ENCODE measurements around the gene IL12RB2.

DNA sequence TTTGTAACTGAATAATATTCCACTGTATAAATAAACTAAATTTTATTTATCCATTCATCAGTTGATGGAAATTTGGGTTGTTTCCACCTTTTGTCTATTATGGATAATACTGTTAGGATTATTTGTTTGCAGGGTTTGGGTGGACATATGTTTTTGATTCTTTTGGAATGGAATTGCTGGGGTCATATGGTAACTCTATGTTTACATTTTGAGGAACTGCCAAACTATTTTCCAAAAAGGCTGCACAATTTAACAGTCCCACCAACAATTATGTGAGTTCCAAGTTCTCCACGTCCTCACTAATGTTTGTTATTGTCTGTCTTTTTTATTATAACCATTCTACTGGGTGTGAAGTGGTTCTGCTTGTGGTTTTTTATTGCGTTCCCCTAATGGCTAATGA, 126.8 kb downstream of the IL12RB2 start:
- no peak for TF ChIP-seq RFX5 (IDR thresholded peaks at IDR 0.05; ENCODE audit: low read depth, low read length)
- TF ChIP-seq, protein P1, sequence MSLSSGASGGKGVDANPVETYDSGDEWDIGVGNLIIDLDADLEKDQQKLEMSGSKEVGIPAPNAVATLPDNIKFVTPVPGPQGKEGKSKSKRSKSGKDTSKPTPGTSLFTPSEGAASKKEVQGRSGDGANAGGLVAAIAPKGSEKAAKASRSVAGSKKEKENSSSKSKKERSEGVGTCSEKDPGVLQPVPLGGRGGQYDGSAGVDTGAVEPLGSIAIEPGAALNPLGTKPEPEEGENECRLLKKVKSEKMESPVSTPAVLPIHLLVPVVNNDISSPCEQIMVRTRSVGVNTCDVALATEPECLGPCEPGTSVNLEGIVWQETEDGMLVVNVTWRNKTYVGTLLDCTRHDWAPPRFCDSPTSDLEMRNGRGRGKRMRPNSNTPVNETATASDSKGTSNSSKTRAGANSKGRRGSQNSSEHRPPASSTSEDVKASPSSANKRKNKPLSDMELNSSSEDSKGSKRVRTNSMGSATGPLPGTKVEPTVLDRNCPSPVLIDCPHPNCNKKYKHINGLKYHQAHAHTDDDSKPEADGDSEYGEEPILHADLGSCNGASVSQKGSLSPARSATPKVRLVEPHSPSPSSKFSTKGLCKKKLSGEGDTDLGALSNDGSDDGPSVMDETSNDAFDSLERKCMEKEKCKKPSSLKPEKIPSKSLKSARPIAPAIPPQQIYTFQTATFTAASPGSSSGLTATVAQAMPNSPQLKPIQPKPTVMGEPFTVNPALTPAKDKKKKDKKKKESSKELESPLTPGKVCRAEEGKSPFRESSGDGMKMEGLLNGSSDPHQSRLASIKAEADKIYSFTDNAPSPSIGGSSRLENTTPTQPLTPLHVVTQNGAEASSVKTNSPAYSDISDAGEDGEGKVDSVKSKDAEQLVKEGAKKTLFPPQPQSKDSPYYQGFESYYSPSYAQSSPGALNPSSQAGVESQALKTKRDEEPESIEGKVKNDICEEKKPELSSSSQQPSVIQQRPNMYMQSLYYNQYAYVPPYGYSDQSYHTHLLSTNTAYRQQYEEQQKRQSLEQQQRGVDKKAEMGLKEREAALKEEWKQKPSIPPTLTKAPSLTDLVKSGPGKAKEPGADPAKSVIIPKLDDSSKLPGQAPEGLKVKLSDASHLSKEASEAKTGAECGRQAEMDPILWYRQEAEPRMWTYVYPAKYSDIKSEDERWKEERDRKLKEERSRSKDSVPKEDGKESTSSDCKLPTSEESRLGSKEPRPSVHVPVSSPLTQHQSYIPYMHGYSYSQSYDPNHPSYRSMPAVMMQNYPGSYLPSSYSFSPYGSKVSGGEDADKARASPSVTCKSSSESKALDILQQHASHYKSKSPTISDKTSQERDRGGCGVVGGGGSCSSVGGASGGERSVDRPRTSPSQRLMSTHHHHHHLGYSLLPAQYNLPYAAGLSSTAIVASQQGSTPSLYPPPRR (CRISPR knock-in tag; IDR thresholded peaks at IDR 0.05; ENCODE audit: borderline replicate concordance), result no peak
- TF ChIP-seq CBX5 (CRISPR knock-in tag; IDR thresholded peaks at IDR 0.05; ENCODE audit: borderline replicate concordance), result no peak
- TF ChIP-seq, protein P2, sequence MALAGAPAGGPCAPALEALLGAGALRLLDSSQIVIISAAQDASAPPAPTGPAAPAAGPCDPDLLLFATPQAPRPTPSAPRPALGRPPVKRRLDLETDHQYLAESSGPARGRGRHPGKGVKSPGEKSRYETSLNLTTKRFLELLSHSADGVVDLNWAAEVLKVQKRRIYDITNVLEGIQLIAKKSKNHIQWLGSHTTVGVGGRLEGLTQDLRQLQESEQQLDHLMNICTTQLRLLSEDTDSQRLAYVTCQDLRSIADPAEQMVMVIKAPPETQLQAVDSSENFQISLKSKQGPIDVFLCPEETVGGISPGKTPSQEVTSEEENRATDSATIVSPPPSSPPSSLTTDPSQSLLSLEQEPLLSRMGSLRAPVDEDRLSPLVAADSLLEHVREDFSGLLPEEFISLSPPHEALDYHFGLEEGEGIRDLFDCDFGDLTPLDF (CRISPR knock-in tag; IDR thresholded peaks at IDR 0.05), result no peak
- no peak for TF ChIP-seq ZNF557 (CRISPR knock-in tag; IDR thresholded peaks at IDR 0.05)
- TF ChIP-seq, protein P3, sequence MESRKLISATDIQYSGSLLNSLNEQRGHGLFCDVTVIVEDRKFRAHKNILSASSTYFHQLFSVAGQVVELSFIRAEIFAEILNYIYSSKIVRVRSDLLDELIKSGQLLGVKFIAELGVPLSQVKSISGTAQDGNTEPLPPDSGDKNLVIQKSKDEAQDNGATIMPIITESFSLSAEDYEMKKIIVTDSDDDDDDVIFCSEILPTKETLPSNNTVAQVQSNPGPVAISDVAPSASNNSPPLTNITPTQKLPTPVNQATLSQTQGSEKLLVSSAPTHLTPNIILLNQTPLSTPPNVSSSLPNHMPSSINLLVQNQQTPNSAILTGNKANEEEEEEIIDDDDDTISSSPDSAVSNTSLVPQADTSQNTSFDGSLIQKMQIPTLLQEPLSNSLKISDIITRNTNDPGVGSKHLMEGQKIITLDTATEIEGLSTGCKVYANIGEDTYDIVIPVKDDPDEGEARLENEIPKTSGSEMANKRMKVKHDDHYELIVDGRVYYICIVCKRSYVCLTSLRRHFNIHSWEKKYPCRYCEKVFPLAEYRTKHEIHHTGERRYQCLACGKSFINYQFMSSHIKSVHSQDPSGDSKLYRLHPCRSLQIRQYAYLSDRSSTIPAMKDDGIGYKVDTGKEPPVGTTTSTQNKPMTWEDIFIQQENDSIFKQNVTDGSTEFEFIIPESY (CRISPR knock-in tag; IDR thresholded peaks at IDR 0.05), result no peak
- TF ChIP-seq NPAS2 (CRISPR knock-in tag; IDR thresholded peaks at IDR 0.05; ENCODE audit: borderline replicate concordance), result no peak
- no peak for TF ChIP-seq ZNF20 (CRISPR knock-in tag; IDR thresholded peaks at IDR 0.05)
